Right cardiac atrium (tissue), 5 donors: ENCODE results near the gene CCSER1. TPM values are rescaled to one million over a fixed set of nuclear protein-coding genes. Genes with fewer than 3 reads are reported as not detected.
"Not testable (repeated sequence)": the region's sequence is repeated elsewhere in the genome, so short reads cannot be mapped to it uniquely, and the experiment has no call there.

ENCODE experiments used
- ATAC-seq, 2 donors: fragments of 200-7000 bp; cut with Tn5 transposase; one replicate each; pipeline versions ENCODE4 v1.8.0 to v1.9.1; 2020; ENCODE audit warnings: moderate library complexity in 2 of 2, mild to moderate bottlenecking in 1 of 2
- DNase-seq, 3 donors: peaks; one replicate each; pipeline ENCODE4 v3.0.0-alpha.2; 2020
- H3K27ac ChIP-seq: one replicate; pipeline ENCODE4 v1.5.1; 2013; ENCODE audit warnings: mild to moderate bottlenecking, low read length, control low read depth, moderate library complexity
- H3K27me3 ChIP-seq: one replicate; pipeline ENCODE4 v1.6.1; 2013; ENCODE audit not compliant: control insufficient read depth, insufficient read depth
- H3K4me1 ChIP-seq: one replicate; pipeline ENCODE4 v1.6.1; 2013; ENCODE audit warnings: low read length; ENCODE audit not compliant: control insufficient read depth, insufficient read depth
- H3K4me3 ChIP-seq: one replicate; pipeline ENCODE4 v1.5.1; 2013; ENCODE audit warnings: low read length, control low read depth
- H3K9me3 ChIP-seq: one replicate; pipeline ENCODE4 v1.6.1; 2013; ENCODE audit warnings: low read length; ENCODE audit not compliant: control insufficient read depth
- WGBS: extraction: QIAGEN DNeasy Blood & Tissue Kit; methylation state at CpG from one replicate; pipeline ENCODE4 v1.1.7; 2013; 5-methylcytosine and 5-hydroxymethylcytosine counted together
- intact Hi-C, 4 donors: fragments of 100-400 bp; cut with DNase I; formaldehyde crosslinking; loops; one replicate each; pipeline versions ENCODE4 v1.11.0 to v1.14.0; 2022 to 2023
- polyA plus RNA-seq: library from polyadenylated mRNA; stranded (reverse); fragments of 200-250 nt; gene quantifications from one replicate; pipeline ENCODE4 v1.2.3, GENCODE V29; 2013
- total RNA-seq, 4 donors: library from RNA; stranded (reverse); fragmentation: NEBNext Ultra II Directional; extraction: Animal tissue kit (Norgen Biotek cat#: 25700); gene quantifications; one replicate each; pipeline ENCODE4 v1.2.1, GENCODE V29; 2021
- donor health status: healthy with polysubstance abuse.
- donor health status: DM: no; HTN: yes; CAD: no.
- donor health status: DM: no; HTN: no; CAD: no.
- donor health status: DM: no; HTN: yes; CAD: no; lungs with severe emphysema.
- donor health status: DM: yes; HTN: yes; CAD: no.

The CCSER1 gene
- total and polyA plus RNA-seq, 5 donors: 2.7 to 12.9 (median 10.4) TPM

DNA sequence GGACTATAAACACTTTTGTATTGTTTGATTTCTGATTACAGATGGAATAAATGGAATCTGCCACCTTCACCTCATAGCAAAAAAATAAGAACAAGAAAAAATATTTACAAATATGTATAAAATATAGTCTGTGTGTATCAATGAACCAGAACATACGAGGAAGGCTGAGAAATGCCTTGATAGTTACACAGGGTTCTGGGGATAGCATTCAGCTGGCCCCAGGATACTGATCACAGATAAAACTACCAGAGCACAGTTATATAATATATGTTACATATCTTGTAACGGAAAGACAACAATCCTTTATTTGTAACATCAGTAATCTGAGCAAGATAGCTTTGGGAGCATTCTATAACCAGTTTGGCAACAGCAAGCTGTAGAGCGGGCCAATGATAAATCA lies 1101.5 kb downstream of the CCSER1 start:
- H3K27ac ChIP-seq: no peak overlapping the region
- DNase-seq: no peak
- no peaks in the 10 kb centered on the region for H3K27me3 ChIP-seq
- no peak overlapping the region for H3K4me3 ChIP-seq
- no peaks in the 10 kb centered on the region for H3K9me3 ChIP-seq
- ATAC-seq: no peak
- H3K4me1 ChIP-seq: no peaks in the 10 kb centered on the region
- intact Hi-C loops: no loop called here
- WGBS: 70% methylated on average over 3 of the region's 3 CpGs

DNA sequence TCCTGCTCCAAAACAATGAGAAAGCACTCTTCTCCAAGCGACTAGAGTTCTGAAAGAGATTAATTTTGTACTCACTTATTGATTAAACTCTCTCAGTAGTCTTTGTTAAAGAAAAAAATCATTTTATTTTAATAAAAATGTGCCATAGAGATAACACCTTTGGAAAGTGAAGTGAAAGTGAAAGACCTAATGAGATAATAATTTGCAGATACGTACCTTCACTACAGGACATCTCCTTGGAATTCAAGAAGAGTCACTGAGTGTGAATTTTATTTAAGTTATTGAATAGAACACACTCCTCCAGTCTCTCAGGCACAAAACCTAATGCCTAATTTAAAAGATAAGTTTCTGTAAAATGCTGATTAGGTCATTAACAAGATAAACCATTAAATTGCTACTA lies 1106.0 kb downstream of the CCSER1 start:
- no peak overlapping the region for H3K27ac ChIP-seq
- intact Hi-C loops: no loop called here
- DNase-seq (no peak), ATAC-seq (no peak)
- H3K4me3 ChIP-seq: no peak overlapping the region
- no peaks in the 10 kb centered on the region for H3K27me3 ChIP-seq
- 71% methylated on average over 2 of the region's 2 CpGs for WGBS
- H3K9me3 ChIP-seq: no peaks in the 10 kb centered on the region
- no peaks in the 10 kb centered on the region for H3K4me1 ChIP-seq

DNA sequence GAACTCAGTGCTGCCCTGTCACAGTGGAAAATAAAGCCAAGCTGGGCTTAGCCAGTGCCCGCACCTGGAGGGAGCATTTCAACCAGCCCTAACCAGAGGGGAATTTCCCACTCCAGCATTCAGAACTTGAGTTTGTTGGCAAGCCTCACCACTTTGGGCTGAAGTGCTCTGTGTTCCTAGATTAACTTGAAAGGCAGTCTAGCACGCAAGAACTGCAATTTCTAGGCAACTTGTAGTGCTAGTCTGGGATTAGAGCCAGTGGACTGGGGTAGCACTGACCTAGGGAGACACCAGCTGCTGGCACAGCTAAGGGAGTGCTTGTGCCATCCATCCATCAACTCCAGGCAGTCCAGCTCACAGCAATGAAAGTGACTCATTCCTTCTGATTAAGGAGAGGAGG lies 1115.9 kb downstream of the CCSER1 start:
- H3K4me3 ChIP-seq: no peak overlapping the region
- no peaks in the 10 kb centered on the region for H3K4me1 ChIP-seq
- intact Hi-C loops: no loop called here
- H3K27ac ChIP-seq: no peak overlapping the region
- DNase-seq (peak; percentile 41 to 68 (median 60)), ATAC-seq (peak; percentile 97 to 98)
- H3K9me3 ChIP-seq: no peaks in the 10 kb centered on the region
- WGBS: 42% methylated on average over 2 of the region's 2 CpGs
- H3K27me3 ChIP-seq: no peaks in the 10 kb centered on the region

DNA sequence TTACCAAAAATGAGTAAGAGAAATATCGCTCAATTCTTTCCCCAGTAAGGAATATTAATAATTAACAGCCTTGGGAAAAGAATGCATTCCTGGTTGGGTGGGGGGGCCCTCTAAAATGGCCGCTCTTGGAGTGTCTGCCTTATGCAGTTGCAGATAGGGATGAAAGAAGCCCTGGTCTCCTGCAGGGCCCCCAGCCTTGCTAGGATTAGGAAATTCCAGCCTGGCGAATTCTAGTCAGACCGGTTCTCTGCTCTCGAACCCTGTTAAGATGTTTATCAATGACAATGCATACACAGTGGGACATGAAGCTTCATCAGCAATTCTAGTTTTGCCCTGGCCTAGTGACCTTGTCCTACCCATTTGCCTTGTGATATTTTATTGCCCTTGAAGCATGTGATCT lies 1128.8 kb downstream of the CCSER1 start:
- Histone ChIP-seq H3K9me3 (no peaks in the 10 kb centered on the region), H3K27ac (no peak overlapping the region), H3K27me3 (no peaks in the 10 kb centered on the region), H3K4me3 (no peak overlapping the region), H3K4me1 (no peaks in the 10 kb centered on the region)
- intact Hi-C loops: no loop called here
- DNase-seq (no peak), ATAC-seq (no peak)
- 87% methylated on average over 5 of the region's 5 CpGs for WGBS

DNA sequence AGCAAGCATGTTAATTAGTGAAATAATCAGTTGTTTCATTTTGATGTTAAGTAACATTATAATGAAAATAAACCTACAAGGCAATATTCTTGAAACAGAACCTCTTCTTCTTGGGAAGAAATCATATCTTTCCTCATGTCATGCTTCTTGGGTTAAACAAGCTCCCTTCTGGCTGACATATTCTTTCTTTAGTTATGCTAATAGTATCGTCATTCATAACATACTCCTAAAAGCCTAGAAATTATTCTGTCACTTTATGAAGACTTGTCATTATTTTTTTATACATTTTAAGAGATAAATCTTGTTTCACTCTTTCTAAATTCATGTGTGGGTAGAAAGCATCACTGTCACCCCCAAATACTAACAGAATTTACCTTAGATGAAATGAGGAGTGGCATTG lies 1129.6 kb downstream of the CCSER1 start:
- Histone ChIP-seq H3K27me3 (no peaks in the 10 kb centered on the region), H3K4me3 (no peak overlapping the region), H3K4me1 (no peaks in the 10 kb centered on the region), H3K27ac (no peak overlapping the region), H3K9me3 (no peaks in the 10 kb centered on the region)
- DNase-seq (no peak), ATAC-seq (no peak)
- 91% methylated on average over 1 of the region's 1 CpG for WGBS
- intact Hi-C loops: no loop called here

DNA sequence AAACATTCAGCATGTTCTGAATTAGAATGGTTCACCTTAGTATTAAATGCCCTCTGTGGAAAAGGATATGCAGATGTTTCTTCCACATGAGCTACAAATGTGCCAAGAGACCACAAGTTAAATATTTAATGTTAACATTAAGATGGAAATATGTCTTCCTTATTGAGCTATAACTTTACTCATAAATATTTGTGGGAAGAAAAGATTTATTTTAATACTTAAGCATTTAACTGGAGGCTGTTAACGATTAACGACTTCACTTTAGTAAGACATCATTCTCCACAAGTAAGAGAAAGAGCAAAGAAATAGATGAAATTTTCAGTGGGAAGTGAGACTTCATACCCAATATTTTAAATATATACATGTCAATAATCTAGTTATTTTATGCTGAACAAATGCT lies 1130.5 kb downstream of the CCSER1 start:
- Histone ChIP-seq H3K27ac (no peak overlapping the region), H3K27me3 (no peaks in the 10 kb centered on the region), H3K9me3 (no peaks in the 10 kb centered on the region), H3K4me3 (no peak overlapping the region), H3K4me1 (no peaks in the 10 kb centered on the region)
- ATAC-seq (no peak), DNase-seq (no peak)
- intact Hi-C loops: no loop called here
- WGBS: 98% methylated on average over 2 of the region's 2 CpGs

DNA sequence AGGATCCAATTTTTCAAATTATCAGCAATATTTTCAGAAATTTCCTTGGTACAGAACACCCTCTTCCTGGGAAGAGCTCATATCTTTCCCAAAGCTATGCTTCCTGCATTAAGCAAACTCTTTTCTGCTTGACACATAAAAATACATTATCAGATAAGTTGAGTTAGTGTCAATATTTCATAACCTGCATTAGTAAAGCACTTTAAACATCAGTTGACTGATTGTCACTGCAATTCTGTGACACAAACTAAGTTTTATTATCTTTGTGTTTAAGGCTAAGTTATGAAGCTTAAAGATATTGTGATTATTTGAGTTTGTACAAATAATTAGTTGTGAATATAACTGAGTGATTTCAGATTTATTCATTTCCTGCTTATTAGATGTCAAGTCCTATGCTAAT lies 1131.1 kb downstream of the CCSER1 start:
- intact Hi-C loops: no loop called here
- no peaks in the 10 kb centered on the region for H3K9me3 ChIP-seq
- no peak overlapping the region for H3K27ac ChIP-seq
- no peaks in the 10 kb centered on the region for H3K27me3 ChIP-seq
- DNase-seq (no peak), ATAC-seq (no peak)
- no peak overlapping the region for H3K4me3 ChIP-seq
- H3K4me1 ChIP-seq: no peaks in the 10 kb centered on the region

DNA sequence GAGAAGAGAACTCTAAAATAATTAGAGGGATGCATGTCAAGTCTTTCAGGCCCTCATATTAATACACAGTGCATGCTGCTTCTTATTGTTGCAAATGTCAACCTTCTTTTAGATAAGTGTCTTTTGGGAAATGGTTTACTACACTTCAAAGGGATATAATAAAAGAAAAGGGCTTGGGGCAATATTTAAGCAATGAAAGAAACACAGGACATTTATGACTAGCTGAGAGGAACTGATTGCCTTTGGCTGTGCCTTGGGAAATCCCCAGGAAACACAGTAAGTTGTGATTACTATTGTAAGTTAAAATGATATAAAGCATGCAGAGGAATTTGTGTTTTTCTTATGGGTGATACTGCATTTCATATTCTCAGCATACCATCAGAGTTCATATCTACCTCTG lies 1140.3 kb downstream of the CCSER1 start:
- Histone ChIP-seq H3K4me3 (no peak overlapping the region), H3K4me1 (no peaks in the 10 kb centered on the region), H3K27me3 (no peaks in the 10 kb centered on the region), H3K9me3 (no peaks in the 10 kb centered on the region), H3K27ac (no peak overlapping the region)
- intact Hi-C loops: loop anchor here in 1 of 4 donors (10.0 kb wide), 1 partner anchor 1127 kb away; no protein-coding TSS in a partner anchor
- ATAC-seq (no peak), DNase-seq (no peak)

DNA sequence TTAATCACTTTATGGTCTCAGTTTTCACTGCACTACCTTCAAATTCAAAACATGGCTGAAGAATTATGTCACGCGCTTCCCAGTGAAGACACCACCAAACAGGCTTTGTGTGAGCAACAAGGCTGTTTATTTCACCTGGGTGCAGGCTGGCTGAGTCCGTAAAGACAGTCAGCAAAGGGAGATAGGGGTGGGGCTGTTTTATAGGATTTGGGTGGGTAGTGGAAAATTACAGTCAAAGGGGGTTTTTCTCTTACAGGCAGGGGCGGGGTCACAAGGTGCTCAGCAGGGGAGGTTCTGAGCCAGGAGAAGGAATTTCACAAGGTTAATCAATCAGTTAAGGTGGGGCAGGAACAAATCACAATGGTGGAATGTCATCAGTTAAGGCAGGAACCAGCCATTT lies 1141.3 kb downstream of the CCSER1 start:
- not testable (repeated sequence) for H3K27me3 ChIP-seq, H3K4me3 ChIP-seq, H3K9me3 ChIP-seq, H3K27ac ChIP-seq, ATAC-seq, H3K4me1 ChIP-seq, DNase-seq
- intact Hi-C loops: loop anchor here in 1 of 4 donors (10.0 kb wide), 1 partner anchor 1126 kb away; no protein-coding TSS in a partner anchor
- 91% methylated on average over 4 of the region's 4 CpGs for WGBS

DNA sequence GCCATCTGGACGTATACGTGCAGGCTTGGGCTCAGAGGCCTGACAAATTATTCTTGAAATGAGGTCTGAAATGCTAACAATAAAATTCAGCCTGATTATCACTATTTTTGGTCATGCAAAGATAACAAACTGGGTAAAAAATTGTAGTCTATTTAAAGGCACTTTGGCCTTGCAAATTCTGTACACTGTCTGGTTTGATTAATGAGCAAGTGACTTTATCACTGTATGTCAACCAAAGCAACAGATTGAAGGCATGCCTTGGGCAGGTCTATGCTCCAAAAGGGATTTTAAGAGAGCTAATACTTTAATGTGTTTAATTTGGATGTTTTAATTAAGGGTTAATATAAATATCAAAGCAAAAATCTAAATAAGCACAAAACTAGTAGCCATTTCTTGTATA lies 1141.7 kb downstream of the CCSER1 start:
- intact Hi-C loops: loop anchor here in 1 of 4 donors (10.0 kb wide), 1 partner anchor 1126 kb away; no protein-coding TSS in a partner anchor
- H3K9me3 ChIP-seq: no peaks in the 10 kb centered on the region
- 69% methylated on average over 2 of the region's 2 CpGs for WGBS

DNA sequence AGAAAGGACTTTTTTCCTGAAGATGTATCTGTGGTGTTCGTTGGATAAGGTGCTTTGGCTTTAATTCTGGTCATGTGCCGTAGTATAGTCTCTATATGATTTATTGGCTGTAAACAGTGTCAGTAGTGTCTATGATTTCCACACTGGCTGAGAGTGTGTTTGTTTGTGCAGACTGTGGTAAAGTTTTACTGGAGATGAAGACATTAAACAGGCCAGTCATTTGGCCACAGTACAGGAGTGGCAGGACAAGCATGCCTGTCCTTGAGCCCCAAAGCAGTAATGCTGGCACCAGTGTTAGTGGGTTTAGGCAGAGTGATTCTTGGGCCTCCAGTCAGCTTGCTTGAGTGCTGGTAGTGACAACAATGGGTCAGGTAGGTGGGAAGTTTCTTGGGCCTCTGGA lies 1152.7 kb downstream of the CCSER1 start:
- no peak overlapping the region for H3K4me3 ChIP-seq
- no peaks in the 10 kb centered on the region for H3K27me3 ChIP-seq
- H3K27ac ChIP-seq: no peak overlapping the region
- H3K9me3 ChIP-seq: no peaks in the 10 kb centered on the region
- DNase-seq (no peak), ATAC-seq (no peak)
- H3K4me1 ChIP-seq: no peaks in the 10 kb centered on the region
- intact Hi-C loops: no loop called here
- WGBS: 72% methylated on average over 2 of the region's 2 CpGs

More for the DNA sequence above, 1141.7 kb downstream of the CCSER1 start:
- Histone ChIP-seq H3K27me3 (no peaks in the 10 kb centered on the region), H3K4me3 (no peak overlapping the region), H3K4me1 (no peaks in the 10 kb centered on the region), H3K27ac (no peak overlapping the region)
- DNase-seq (no peak), ATAC-seq (no peak)

DNA sequence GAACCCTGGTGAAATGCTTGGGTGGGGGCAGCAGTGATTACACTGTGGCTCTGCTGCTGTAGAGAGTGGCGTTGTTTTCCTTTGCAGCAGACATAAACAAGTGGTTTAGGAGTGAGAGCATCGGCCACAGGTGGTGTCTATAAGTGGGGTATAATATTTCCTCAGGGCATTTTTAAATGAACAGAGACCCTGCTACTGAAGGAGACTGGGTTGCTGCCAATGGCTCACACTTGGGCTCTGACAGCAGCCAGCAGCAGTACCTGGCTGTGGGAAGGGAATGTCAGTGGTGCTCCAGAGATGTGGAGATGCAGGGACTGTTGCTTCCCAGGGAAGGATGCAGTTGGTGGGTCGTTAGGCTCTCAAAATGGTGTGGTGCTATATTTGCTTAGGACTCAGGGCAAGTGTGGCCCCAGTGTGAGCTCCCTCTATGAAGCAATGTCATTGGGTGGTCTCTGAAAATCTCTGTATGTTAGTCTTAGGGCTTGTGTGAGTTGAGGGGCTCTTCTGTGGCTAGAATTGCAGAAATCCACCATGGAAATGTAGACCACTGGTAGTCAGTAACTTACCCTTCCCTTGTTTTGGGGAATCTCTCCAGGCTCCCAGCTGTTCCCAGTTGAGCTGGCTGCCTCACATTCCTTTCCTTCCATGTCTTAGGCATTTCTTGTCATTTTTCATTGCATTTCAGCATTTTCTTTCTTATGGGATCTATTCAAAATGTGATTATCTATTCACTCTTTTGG lies 1153.5 kb downstream of the CCSER1 start:
- no peaks in the 10 kb centered on the region for H3K4me1 ChIP-seq
- WGBS: 76% methylated on average over 3 of the region's 3 CpGs
- intact Hi-C loops: no loop called here
- H3K27me3 ChIP-seq: no peaks in the 10 kb centered on the region
- DNase-seq (peak in 1 of 3 donors; percentile 5), ATAC-seq (no peak)
- H3K4me3 ChIP-seq: no peak overlapping the region
- H3K27ac ChIP-seq: no peak overlapping the region
- no peaks in the 10 kb centered on the region for H3K9me3 ChIP-seq
